Measurements from ENCODE around the gene IQCH. TPM values are rescaled to one million over a fixed set of nuclear protein-coding genes. Genes with fewer than 3 reads are reported as not detected.

IQCH gene
- total and polyA plus RNA-seq, 7 donors, result 0.36 to 3.8 (median 1.4) TPM

DNA sequence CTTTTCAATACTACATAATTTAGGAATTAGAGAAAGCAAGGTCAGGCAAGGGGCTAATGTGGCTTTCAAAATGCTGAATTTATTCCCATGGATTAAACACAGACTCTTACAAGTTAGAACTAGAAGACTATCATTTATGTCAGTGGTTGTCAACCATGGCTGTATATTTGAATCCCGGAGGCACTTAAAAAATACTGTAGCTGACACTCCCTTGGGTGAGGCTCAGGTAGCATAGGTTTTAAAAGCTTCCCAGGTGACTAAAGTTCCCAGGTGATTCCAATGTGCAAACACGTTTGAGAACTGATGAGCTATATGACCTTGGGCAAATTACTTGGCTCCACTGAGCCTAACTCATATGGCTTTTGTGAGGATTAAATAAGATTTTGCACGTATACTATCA, 29.7 kb upstream of the IQCH start:
- H3K4me3 ChIP-seq, result no peak overlapping the region
- no peaks in the 10 kb centered on the region for H3K9me3 ChIP-seq
- no peaks in the 10 kb centered on the region for H3K4me1 ChIP-seq
- WGBS, 2 donors, result 19 to 69% methylated on average over 3 of the region's 3 CpGs
- no peak for TF ChIP-seq POLR2AphosphoS5 (IDR thresholded peaks at IDR 0.05)
- TF ChIP-seq POLR2A (IDR thresholded peaks at IDR 0.05), result no peak
- TF ChIP-seq EP300 (IDR thresholded peaks at IDR 0.05), result no peak
- no peak for TF ChIP-seq CTCF (IDR thresholded peaks at IDR 0.05)
- peaks cover 0 to 15% (median 0%) of the 10 kb centered on the region in 4 donors for H3K36me3 ChIP-seq
- H3K27me3 ChIP-seq, result no peaks in the 10 kb centered on the region
- no peak overlapping the region for H3K27ac ChIP-seq
- intact Hi-C loops (cut with DNase I), result no loop called here
- no peak for DNase-seq

- Histone ChIP-seq H3K27ac (no peak overlapping the region), H3K27me3 (no peaks in the 10 kb centered on the region), H3K4me1 (no peaks in the 10 kb centered on the region), H3K9me3 (no peaks in the 10 kb centered on the region), H3K36me3 (peaks cover 0 to 19% (median 2%) of the 10 kb centered on the region in 4 donors), H3K4me3 (no peak overlapping the region)
- WGBS, 2 donors, result 94 to 97% methylated on average over 2 of the region's 2 CpGs
- no peak for DNase-seq
- intact Hi-C loops (cut with DNase I), result no loop called here
- TF ChIP-seq CTCF (IDR thresholded peaks at IDR 0.05) (no peak), EP300 (IDR thresholded peaks at IDR 0.05) (no peak), POLR2AphosphoS5 (IDR thresholded peaks at IDR 0.05) (no peak), POLR2A (IDR thresholded peaks at IDR 0.05) (no peak)
Measured at GRCh38 chr15:67225336-67225735, 29.2 kb upstream of the IQCH start.

GRCh38 chr15:67227431-67227830, 27.2 kb upstream of the IQCH start:
- no peak for DNase-seq
- Histone ChIP-seq H3K4me3 (no peak overlapping the region), H3K36me3 (peaks cover 0 to 38% (median 15%) of the 10 kb centered on the region in 4 donors), H3K27me3 (no peaks in the 10 kb centered on the region), H3K27ac (no peak overlapping the region), H3K4me1 (no peaks in the 10 kb centered on the region), H3K9me3 (no peaks in the 10 kb centered on the region)
- WGBS, 2 donors, result 84 to 94% methylated on average over 1 of the region's 1 CpG
- TF ChIP-seq CTCF (IDR thresholded peaks at IDR 0.05) (no peak), POLR2AphosphoS5 (IDR thresholded peaks at IDR 0.05) (no peak), POLR2A (IDR thresholded peaks at IDR 0.05) (no peak), EP300 (IDR thresholded peaks at IDR 0.05) (no peak)
- intact Hi-C loops (cut with DNase I), result no loop called here

- H3K4me3 ChIP-seq, result no peak overlapping the region
- intact Hi-C loops (cut with DNase I), result no loop called here
- no peak for TF ChIP-seq POLR2AphosphoS5 (IDR thresholded peaks at IDR 0.05)
- TF ChIP-seq EP300 (IDR thresholded peaks at IDR 0.05), result no peak
- TF ChIP-seq CTCF (IDR thresholded peaks at IDR 0.05), result no peak
- TF ChIP-seq POLR2A (IDR thresholded peaks at IDR 0.05), result no peak
- no peak for DNase-seq
- H3K27ac ChIP-seq, result no peak overlapping the region
- no peaks in the 10 kb centered on the region for H3K9me3 ChIP-seq
- no peaks in the 10 kb centered on the region for H3K27me3 ChIP-seq
- peaks cover 0 to 40% (median 15%) of the 10 kb centered on the region in 4 donors for H3K36me3 ChIP-seq
- 85 to 95% methylated on average over 1 of the region's 1 CpG for WGBS, 2 donors
- H3K4me1 ChIP-seq, result no peaks in the 10 kb centered on the region
Measured at GRCh38 chr15:67227846-67228245, 26.7 kb upstream of the IQCH start.

DNA sequence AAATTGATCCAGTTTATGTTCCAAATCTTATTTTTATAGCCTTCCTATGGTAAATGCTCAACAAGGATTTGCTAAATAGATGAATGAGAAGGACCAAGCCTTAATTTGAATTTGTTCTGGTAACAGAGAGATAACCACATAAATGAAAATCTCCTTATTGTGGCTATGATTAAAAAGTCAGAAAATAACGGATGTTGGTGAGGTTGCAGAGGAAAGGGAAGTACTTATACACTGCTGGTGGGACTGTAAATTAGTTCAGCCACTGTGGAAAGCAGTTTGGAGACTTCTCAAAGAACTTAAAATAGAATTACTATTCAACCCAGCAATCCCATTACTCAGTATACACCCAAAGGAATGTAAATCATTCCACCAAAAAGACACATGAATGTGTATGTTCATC, 26.3 kb upstream of the IQCH start:
- H3K9me3 ChIP-seq, result no peaks in the 10 kb centered on the region
- H3K36me3 ChIP-seq, result peaks cover 0 to 40% (median 15%) of the 10 kb centered on the region in 4 donors
- WGBS, 2 donors, result 43 to 72% methylated on average over 1 of the region's 1 CpG
- H3K4me1 ChIP-seq, result no peaks in the 10 kb centered on the region
- intact Hi-C loops (cut with DNase I), result no loop called here
- H3K27me3 ChIP-seq, result no peaks in the 10 kb centered on the region
- H3K4me3 ChIP-seq, result no peak overlapping the region
- no peak for DNase-seq
- TF ChIP-seq POLR2AphosphoS5 (IDR thresholded peaks at IDR 0.05), result no peak
- no peak overlapping the region for H3K27ac ChIP-seq

Measured in sigmoid colon (tissue), 7 donors.